GM23248 (cell line): ENCODE measurements around the gene SNX9.

Experiments used
- EZH2 ChIP-seq: fragments of 200-600 bp; sonication (generic); IDR thresholded peaks from 2 replicates; pipeline ENCODE4 v1.6.1; 2018; ENCODE audit warnings: antibody characterized with exemption, mild to moderate bottlenecking; ENCODE audit not compliant: insufficient read depth, poor library complexity, severe bottlenecking
- EZH2phosphoT487 ChIP-seq: fragments of 200-600 bp; sonication (generic); IDR thresholded peaks from 2 replicates; pipeline ENCODE4 v1.6.1; 2018; ENCODE audit warnings: antibody characterized with exemption, moderate library complexity, mild to moderate bottlenecking, low read depth; ENCODE audit not compliant: insufficient read depth

GRCh38 chr6:157908369-157909281, 85.6 kb downstream of the SNX9 start:
- TF ChIP-seq EZH2phosphoT487 = no peak
- no peak for TF ChIP-seq EZH2
